NCI-H2196 treated with DMSO at 0.1 percent for 48 hours (cell line): ENCODE data around the gene SPATS2.

ENCODE experiments used
- DNase-seq: peaks from one replicate; lab custom pipeline; 2025; ENCODE audit not compliant: unreplicated experiment; lab: John Stamatoyannopoulos, UW

The SPATS2 gene

DNA sequence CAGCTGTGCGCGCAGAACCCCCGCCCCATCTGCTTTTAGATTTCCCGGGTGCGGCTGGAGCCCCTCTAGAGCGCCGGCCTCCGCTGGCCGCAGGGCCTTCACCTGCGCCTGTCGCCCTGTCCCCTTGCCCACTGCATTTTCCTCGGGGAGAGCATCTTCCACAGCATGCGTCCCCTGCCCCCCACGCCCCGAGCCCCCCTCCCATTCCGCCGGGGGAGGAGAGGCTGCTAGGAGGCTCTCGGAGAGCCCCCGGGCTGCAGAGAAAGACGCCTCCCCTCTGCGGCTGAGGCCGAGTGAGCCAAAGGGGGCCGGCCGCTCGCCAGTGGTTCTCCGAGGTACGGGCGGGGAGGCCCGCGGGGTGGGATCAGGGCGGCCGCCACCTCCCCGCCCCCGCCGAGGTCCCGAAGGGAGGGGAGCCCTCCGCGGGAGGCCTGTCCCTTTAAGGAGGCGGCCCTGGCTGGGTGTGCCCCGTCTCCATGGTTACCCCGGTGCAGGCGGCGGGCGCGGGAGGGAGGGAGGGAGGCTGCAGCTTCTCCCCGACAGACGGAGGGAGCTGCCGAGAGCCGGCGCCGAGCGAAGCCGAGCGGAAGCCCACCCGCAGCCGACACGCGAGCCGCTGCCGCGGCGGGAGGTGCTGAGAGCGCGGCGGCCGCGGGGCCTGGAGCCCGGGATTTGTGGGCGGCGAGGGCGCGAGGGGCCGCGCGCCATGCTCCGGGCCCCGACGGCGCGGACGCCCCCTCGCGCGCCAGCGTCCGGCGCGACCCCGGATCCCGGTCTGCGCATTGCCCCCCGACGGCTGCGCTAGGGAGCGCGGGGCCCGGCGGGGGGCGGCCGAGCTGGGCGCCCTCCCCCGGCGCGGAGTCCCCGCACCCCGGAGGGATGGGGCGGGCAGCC is 171.5 kb downstream of the SPATS2 start, which contains the start of gene KCNH3:
Gene KCNH3 (plus strand): TSS at position 521 of the 894 bp plus-strand sequence. CDS start 387 bp downstream, outside the sequence.
- DNase-seq, result peak; percentile 65

DNA sequence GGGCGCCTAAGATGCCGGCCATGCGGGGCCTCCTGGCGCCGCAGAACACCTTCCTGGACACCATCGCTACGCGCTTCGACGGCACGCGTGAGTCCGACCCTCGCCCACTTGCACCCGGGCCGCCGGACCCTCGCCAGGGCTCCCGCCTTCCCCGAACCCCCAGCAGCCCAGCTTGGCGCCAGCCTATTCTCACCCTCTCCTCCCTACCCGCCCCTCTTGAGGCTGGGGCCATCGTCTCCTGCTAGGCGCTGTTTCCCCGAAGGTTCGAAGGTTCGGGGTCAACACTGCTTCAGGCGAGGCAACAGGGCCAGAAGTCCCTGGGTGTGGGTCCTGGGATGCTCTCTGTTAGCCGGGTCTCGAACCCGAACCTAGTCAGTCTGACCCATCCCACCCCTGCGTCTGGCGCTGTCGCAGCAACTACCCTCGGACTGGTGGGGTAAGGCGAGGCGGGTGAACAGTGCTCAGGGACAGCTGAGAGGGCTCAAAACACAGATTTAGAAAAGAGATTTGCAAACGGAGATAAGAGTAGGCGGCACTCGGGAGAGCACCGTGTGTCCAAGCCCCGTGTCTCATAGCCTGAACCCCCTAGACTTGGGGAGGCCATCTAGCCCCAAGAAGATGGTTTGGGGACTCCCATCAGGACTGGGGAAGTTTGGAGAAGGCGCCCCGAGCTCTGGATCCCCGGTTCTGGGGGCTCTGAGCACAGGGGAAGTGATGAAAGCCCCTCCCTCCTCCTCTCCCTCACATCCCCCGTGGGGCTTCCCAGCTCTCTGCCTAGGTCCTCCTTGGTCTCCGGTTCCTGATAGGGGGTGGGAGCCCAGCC is 172.4 kb downstream of the SPATS2 start:
- no peak for DNase-seq

DNA sequence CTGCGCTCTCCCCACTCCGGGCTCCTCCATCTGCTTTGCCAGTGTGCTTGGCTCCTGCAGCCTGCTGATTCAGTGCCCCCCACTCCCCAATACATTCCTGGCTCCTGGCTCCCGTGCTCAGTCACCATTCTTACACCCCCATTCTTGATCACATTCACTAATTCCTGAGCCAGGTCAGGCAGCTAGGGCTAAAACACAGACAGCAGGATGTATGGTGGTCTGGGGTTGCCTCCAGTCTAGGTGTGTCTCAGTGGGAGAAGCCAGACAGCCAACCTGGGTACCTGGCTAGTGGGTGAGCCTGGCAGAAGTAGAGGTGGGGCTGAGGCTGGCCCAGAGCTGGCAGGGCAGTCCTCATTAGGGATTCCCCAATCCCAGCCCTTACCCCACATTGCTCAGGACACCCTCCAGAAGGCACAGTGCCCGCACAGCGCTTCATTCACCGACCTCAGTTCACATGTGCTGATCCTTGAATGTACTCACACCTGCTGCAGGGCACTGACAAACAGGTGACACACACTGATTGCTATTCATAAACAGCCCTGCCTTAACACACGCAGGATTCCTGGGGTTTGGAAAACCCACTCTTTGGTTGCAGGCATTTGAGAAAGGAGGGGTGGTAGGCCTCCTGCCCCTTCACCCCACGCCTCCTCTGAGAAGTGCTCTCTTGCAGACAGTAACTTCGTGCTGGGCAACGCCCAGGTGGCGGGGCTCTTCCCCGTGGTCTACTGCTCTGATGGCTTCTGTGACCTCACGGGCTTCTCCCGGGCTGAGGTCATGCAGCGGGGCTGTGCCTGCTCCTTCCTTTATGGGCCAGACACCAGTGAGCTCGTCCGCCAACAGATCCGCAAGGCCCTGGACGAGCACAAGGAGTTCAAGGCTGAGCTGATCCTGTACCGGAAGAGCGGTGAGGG is 173.2 kb downstream of the SPATS2 start:
- DNase-seq, result no peak

DNA sequence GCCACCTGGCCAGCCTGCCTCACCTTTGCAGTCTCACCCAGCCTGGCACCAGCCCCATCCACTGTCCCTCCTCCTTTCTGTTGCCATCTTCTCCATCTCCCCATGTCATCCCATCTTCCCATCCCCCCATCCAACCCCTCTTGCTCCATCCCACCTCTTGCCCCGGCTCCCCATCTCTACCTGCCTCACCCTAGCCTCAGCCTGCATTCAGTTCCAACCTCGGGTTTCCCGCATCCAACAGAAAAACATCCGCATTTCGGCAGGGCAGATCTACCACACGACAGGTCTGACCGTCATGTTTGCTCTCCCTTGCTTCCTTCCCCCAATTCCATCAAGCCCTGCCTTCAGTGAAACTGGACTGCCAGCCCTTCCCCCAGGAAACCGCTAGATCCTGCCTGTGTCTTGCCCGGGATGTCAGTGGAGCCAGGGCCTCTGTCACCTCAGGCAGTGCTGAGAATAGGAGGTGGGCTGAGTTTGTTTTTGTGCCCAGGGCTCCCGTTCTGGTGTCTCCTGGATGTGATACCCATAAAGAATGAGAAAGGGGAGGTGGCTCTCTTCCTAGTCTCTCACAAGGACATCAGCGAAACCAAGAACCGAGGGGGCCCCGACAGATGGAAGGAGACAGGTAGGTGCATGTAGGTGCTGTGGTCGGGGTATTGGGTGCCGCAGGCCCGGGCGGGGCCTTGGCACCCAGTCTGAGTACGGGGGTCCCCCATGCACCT is 174.0 kb downstream of the SPATS2 start:
- DNase-seq, result no peak

DNA sequence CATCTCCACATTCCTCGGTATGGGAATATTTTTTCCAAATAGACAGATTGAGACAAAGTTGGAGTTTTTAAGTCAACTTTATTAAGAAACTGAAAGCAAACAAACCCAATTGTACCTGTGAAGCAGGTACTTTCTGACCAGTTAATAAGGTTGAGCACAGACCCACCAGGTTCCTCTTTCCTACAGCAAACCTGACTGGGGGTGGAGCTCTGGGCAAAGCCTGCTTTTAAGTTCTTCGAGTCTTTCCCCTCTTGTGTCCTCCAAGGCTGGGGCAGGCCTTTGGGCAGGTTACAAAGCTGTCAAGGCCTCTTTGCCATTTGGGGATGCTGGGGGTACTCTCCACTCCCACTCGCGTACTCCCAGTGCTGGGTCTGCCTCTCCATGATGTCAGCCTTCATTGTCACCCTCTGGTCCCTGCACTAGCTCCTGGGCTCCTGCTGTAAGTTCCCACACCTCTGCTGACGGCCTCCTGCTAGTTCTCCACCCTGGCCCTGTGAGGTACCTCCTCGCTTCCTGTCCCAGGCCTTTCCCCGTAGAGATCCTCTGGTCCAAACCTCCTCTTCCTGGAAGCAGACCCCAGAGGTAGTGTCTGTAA is 174.7 kb downstream of the SPATS2 start:
- DNase-seq, result no peak

DNA sequence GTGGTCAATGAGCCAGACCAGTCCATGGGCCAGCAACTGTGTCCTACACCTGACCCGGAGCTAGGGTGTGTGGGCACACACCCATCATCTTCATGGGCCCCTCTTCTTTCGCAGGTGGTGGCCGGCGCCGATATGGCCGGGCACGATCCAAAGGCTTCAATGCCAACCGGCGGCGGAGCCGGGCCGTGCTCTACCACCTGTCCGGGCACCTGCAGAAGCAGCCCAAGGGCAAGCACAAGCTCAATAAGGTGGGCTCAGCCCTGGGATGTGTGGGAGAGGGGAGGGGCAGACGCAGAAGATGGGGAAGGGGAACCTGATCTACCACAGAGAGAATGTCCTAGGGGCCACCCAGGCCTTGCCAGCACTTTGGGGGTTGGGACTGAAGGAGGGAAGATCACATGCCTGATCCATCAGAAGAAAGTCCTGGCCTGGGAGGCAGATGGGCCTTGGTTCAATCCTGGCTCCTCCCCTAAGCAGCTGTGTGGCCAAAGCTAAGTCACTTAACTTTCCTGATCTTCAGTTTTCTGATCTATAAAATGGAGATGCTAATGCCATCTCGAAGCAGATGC is 175.4 kb downstream of the SPATS2 start:
- no peak for DNase-seq

DNA sequence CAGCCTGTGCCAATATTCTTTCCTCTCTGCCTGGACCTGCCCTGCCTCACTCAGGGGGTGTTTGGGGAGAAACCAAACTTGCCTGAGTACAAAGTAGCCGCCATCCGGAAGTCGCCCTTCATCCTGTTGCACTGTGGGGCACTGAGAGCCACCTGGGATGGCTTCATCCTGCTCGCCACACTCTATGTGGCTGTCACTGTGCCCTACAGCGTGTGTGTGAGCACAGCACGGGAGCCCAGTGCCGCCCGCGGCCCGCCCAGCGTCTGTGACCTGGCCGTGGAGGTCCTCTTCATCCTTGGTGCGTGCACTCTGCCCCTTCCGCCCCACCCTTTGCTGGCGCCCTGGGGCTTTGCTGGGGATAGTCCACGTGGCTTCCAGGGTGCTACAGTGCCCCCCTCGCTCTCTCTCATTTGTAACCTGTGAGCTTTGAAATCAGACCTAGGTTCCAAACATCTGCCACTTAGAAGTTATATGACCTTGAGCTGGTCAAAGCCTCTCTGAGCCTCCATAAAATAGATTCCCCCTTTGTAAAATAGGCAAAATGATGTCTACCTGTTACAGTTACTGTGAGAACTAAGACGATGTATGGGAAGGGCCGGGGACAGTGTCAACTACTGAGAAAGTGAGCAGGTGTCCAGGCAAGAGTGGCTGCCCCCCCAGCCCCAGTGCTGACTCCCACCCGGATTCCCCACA is 176.1 kb downstream of the SPATS2 start:
- no peak for DNase-seq

DNA sequence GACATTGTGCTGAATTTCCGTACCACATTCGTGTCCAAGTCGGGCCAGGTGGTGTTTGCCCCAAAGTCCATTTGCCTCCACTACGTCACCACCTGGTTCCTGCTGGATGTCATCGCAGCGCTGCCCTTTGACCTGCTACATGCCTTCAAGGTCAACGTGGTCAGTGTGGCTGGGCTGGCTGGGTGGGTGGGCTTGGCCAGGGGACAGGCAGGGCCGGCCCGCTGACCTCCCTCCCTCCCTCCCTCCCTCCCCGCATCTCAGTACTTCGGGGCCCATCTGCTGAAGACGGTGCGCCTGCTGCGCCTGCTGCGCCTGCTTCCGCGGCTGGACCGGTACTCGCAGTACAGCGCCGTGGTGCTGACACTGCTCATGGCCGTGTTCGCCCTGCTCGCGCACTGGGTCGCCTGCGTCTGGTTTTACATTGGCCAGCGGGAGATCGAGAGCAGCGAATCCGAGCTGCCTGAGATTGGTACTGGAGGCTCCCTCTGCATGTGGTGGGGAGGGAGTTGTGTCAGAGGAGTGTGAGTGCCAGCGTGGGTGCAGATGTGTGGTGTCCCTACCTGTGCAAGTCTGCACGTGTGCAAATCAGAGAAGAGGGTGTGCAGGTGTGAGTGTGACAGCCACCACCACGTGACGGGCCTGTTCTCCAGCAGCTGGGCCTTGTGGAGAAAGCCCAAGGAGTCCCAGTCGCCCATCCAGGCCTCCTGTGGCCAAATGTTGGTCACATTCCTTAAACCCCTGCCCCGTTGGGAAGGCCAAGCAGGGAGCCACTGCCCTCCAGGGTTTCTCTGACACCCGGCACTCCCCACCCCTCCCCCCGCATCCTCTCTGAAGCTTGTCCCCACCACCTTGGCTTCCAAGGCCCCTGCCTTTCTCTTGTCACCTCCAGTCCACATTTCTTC is 176.9 kb downstream of the SPATS2 start:
- DNase-seq, result no peak

DNA sequence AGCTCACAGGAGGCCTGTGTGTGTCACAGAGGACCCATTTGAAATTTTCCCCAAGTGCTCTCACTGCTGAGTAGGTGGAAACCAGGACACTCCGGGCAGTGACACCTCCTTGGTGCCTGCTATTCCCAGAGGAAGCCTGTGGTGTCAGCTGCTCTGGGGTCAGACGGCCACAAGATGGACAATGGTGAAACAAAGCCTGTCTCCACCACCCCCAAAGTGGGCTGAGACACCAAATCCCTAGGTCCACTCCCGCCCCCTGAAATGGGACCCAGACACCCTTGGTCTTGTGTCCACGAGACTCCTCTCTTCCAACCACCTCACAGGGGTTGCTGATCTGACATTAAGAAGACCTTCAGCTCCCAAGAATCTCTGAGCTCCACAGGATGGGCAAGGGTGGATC is 178.6 kb downstream of the SPATS2 start:
- DNase-seq, result no peak

DNA sequence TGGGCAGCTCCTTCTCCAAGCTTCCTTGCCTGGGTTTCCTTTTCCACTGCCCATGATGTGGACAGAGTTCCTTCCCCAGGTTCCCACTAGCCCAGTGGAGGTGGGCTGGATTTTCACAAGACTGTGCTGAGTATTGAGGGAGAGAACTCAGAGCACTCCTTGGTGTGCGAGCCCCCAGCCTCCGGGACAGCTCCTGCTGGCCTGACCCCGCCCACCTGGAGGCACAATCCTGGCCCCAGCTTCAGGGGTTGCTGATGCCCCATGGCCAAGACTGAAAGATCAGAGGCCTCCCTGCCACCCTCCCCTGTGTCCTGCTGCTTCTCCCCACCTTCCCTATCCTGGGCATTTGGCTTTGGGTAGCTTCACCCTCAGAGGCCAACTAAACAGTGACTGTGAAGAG is 179.2 kb downstream of the SPATS2 start:
- DNase-seq, result no peak

DNA sequence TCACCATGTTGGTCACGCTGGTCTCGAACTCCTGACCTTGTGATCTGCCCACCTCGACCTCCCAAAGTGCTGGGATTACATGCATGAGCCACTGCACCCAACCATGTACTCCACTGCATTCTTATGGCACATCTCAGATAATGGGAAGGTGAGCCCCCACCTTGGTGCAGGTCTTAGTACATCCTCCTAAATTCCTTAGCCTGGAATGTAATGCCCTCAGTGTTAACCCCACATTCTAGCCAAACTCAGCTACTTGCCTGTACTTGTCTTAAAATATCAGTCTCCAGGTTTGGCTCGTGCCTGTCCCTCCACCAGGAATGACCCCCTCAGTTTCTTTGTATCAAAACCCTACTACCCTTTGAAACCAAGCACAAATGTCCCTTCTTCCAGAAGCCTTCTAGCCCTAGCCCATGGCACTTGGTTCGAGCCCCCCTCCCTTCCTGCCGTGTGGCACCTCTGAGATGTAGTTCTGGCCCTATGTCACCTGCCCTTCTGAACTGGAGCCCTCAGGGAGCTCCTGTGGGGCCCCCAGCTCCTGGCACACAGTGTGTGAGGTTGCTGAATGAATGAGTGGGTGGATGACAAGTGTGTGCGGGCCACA is 179.9 kb downstream of the SPATS2 start:
- no peak for DNase-seq

DNA sequence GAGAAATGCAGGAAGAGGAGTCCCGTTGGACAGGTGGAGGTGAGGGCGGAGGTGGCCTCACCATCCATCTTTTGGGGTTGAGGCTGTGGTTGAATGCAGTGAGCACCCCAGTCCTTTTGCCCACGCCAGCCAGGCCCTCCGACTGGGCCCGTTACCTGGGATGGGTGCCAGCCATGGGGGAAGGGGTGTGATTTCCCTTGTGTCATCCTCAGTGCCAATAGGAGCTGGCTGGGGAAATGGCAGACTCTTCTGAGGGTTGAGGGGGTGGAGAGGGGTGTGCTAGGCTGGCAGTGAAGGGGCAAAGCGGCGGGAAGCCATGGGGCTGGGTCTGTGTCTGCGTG is 181.2 kb downstream of the SPATS2 start:
- DNase-seq, result no peak

DNA sequence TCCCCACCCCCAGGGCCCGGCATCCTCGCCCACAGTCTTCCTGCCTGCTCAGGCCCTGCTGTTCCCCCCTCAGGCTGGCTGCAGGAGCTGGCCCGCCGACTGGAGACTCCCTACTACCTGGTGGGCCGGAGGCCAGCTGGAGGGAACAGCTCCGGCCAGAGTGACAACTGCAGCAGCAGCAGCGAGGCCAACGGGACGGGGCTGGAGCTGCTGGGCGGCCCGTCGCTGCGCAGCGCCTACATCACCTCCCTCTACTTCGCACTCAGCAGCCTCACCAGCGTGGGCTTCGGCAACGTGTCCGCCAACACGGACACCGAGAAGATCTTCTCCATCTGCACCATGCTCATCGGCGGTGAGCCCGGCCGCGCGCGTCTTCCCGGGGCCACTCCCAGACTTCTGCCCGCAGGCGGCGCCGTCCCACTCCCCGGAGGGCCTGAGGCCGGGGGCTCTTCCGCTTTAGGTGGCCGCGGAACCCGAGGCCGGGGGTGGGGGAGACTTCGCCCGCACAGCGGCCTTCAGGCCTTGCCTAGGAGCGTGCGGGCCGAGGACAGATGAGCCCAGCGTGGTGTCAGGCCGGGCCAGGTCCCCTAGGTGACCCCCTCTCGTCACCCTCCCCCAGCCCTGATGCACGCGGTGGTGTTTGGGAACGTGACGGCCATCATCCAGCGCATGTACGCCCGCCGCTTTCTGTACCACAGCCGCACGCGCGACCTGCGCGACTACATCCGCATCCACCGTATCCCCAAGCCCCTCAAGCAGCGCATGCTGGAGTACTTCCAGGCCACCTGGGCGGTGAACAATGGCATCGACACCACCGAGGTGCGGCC is 181.8 kb downstream of the SPATS2 start:
- no peak for DNase-seq

DNA sequence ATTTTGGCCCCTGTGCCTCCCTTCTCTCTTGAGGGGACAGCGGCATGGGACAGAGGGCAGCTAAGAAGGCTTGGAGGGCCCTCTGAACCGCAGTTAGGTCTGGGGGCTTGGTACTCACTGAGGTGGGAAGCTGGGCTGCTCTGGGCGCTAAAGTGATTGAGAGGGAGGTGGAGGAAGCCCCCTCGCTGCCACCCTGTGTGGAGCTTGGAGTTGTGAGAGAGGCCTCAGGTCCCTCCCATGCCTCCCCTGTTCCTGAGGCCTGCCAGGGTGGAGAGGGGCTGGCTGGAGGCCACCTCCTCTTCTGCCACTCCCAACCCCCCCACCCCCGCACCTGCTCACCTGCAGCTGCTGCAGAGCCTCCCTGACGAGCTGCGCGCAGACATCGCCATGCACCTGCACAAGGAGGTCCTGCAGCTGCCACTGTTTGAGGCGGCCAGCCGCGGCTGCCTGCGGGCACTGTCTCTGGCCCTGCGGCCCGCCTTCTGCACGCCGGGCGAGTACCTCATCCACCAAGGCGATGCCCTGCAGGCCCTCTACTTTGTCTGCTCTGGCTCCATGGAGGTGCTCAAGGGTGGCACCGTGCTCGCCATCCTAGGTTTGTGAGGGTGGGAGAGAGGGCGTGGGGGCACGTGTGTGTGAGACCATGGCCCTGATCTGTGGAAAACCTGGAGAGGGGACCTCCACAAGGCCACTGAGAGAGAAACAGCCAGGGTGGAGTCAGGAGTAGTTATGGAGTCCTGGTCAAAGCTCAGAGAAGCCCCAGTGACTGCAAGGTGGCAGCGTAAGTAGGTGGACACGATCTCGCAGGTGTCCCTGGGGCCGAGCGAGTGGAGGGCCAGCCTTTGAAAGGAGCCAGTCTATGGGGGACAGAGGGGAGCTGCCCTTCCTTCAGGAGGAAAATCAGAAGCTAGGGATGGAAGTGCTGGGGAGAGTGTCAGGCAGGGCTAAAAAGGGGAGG is 182.8 kb downstream of the SPATS2 start:
- peak; percentile 55 for DNase-seq

DNA sequence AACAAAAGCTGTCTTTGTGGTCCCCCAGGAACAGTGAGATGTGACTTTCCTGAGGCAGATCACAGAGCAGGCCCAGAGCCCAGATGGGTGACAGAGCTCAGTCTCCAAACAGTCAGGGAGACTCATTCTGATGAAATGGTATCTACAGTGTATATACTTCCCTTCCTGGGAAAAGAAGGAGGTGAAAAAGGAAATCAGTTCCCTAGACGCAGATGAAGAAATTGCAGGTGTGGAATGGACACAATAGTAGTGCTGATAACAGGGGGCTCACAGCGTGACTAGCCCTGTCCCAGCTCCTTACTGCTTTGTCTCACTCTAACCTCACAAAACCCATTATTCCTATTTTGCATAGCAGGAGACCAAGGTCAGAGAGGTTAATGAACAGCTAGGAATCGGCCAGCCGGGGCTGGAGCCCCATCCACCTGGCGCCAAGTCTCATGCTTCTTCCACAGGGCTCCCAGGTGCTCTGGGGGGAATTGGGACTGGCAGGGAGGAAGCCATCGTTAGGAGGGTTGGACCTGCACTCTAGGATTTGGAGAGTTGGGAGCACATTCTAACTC is 183.5 kb downstream of the SPATS2 start:
- DNase-seq, result no peak
